GM21390 (cell line): Measurements from ENCODE around the gene SLX9.

Source experiments
- ATAC-seq: cut with Tn5 transposase; IDR thresholded peaks from one replicate; pipeline ENCODE4 v1.9.1; 2021; ENCODE audit not compliant: unreplicated experiment

The SLX9 gene

DNA sequence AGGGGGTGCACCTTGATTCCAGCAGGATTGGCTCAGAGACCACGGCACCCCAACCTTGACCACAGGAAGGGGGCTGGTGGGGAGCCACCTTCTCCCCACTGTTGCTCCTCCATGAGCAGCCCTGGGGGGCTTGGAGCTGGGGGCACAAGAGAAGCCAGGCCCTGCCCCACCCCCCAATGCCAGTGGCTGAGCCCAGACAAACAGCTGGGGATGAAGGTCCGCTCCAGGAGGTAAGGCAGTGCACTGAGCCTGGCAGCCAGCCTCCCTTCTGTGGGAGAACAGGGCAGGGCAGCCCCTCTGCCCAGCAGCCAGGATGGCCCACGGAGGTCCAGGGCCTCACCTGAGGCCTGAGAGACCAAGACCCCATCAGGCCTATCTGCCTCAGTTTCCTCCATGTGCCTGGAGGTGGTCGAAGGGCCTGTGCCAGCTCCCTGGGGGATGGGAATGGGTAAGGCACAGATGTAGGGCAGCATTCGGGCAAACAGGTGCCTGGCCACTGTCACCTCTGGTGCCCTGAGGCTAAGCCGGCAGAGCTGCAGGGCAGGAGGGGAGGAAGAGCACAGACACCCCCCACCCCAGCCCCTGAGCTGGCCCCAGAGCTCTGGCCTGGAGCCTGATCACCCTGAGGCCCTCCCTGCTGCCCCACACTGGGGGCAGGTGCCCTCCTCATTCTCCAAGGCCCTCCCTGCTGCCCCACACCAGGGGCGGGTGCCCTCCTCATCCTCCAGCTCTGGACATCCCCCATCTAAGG, 26.2 kb upstream of the SLX9 start:
- ATAC-seq, result no peak

DNA sequence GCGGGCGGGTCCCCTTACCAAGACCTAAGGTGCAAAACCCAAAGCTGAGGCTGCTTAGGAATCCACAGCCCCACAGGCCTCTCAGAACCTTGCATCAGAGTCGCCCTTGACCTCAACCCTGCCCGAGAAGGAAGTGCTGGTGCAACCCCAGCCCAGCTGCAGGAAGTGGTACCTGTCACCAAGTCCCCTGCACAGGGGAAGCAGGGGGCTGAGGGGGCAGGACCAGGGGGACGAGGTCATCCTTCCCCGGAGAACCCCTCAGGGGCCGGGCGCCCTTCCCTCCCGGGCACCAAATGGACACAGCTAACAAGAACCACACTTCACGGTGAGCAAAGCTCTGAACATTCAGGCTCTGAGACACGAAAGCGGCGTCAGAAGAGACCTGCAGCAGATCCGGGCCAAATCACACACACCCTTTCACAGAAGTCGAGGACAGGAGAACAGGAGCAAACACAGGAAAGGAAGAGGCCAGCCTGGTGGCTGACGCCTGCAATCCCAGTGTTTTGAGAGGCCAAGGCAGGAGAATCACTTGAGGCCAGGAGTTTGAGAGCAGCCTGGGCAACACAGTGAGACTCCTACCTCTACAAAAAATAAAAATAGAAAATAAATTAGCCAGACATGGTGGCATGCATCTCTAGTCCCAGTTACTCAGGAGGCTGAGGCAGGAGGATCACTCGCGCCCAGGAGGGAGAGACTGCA, 25.5 kb upstream of the SLX9 start:
- ATAC-seq, result peak; percentile 77

DNA sequence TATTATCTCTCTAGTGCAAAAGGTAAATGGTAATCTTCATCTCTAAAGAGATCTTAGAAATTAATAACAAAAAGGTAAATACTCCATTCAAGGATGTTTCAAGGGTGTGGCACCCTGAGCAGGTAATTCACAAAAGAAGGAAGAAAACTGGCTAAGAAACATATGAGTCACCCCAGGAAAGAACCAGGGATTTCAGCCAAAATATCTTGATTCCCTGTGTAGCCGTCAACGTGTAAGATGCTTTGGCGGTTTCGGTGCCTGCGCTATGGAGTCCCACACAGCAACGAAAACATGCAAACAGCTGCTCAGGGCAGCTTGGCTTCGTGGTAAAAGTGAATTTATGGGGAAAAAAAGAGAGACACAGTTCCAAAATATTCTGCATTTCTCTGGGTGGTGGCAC, 22.9 kb upstream of the SLX9 start:
- ATAC-seq, result no peak

DNA sequence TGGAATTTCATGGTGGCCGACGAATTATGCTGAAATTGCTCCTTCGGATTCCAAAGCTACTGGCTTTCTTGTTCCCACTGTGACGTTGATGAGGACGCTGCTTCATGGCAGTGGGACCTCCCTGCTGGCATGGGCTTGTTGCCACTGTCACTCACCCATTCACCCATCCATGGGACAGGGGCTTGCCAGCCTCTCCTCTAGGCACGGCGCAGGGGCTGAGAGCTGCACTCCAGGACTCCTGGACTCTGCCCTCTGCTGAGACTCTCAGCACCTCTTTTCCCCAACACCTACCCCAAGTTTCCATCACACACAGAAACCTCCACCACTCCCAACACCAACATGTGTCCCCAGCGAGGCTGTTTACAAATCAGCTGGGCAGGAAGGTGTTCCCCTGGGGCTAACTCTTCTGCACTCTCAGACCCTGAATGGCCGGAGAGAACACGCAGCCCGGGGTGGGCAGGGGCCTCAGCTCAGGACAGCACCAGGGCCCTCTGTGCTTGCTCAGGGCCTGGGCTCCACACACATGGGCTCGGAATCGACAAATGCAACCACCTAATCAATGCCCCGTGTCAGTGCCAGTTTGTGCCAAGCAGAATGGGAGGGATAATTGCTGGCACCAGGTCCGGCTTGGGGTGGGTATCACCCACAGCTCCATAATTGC, 22.3 kb upstream of the SLX9 start:
- ATAC-seq, result no peak

DNA sequence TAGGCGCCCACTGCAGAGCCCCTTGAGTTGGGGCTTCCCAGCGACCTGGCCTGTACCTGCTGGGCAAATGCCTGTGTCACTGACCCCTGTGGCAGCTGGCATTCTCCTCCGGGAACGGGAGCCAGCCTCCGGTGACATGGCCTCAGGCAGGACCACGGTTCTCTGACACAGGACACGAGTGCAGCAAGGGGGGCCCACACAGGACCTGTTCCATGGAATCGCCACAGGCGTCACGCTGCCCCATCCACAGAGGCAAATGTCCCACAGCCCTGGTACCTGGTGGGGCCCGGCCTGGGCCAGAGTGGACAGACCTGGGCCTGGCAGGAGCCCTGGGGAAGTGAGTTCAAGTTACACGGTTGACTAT, 21.7 kb upstream of the SLX9 start:
- no peak for ATAC-seq

DNA sequence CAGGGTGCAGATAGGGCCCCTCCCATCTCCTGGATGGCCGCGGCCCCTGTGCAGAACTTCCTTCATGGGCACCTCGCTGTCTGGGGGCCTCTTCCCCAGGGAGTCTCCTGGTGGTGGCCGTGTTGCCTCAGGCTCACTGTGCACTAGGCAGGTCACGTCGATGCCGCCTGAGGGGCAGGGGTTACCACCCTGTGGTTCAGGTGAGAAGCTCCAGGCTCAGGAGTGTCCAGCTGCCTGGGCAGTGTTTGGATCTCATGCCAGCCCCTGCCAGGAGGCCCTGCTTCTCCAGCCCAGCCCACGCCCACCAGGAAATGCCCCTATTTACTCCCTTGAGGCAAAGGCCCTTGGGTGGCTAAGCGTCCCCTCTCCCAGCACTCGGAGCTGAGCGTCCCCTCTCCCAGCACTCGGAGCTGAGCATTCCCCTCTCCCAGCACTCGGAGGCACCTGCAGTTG, 21.2 kb upstream of the SLX9 start:
- no peak for ATAC-seq

DNA sequence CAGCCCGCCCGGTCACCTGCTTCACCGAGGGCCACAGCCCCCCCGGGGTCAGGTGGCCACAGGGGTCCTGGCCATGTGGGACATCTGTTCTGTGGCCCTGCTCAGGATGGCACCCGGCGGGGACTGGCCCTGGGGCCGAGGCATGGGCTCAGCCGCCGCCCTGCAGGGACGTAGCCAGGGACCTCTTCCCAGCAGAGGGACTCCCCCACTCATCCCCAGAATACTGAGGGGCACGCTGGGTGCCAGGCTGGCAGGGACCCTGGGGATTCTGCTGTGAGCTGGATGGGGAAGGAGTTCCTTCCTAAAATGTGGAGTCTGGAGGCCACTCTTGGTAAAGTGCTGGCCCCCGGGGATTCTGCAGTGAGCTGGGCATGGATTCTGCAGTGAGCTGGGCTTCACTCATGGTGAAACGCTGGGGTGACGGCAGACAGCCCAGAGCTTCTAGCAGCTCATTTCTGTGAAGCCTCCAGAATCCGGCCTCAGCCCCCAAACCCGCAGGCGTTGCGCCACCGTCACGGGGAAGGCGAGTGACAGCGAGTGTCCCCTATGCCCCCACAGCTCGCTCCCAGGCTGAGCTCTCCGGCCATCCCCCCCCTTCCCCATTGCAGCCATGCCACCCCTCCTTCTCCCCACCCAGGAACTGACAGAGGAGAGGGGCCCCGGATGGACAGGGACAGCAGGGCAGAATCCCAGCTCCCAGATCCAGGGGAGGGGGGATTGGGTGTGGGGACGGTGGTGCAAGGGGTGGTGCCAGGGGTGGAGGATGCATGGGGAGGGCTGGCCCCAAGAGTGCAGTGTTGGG, 20.5 kb upstream of the SLX9 start:
- ATAC-seq, result no peak

DNA sequence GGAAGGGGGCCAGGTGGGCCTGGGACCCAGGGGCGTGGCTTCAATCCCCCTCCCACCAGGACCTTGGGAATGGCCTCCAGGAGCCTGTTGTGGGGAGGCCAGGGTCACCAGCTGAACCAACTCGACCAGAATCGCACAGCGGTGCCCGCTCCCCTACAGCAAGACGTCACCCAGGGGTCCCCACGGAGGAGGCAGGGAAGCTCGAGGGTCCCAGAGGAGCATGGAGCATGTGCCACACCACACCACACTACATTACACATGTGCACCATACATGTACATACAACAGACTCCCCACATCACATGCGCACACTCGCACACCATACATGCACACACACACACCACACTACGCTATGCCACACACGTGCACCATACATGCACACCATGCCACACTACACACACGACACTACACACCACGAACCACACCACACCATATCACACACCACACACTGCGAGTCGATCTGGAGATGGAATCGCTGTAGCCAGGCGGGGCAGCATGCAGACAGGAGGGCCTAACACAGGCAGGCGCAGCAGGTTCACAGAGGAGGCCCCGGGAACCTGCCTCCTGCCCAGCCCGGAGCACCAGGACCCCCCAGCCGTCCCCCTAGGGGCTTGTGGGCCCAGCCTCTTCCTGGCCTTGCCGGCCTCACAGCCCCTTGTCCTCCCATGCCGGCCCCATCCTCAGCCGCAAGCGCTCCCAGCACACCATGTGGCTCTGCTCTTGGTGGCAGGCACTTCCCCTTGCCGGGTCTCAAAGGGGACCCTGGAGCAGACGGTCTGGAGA, 19.7 kb upstream of the SLX9 start:
- no peak for ATAC-seq

DNA sequence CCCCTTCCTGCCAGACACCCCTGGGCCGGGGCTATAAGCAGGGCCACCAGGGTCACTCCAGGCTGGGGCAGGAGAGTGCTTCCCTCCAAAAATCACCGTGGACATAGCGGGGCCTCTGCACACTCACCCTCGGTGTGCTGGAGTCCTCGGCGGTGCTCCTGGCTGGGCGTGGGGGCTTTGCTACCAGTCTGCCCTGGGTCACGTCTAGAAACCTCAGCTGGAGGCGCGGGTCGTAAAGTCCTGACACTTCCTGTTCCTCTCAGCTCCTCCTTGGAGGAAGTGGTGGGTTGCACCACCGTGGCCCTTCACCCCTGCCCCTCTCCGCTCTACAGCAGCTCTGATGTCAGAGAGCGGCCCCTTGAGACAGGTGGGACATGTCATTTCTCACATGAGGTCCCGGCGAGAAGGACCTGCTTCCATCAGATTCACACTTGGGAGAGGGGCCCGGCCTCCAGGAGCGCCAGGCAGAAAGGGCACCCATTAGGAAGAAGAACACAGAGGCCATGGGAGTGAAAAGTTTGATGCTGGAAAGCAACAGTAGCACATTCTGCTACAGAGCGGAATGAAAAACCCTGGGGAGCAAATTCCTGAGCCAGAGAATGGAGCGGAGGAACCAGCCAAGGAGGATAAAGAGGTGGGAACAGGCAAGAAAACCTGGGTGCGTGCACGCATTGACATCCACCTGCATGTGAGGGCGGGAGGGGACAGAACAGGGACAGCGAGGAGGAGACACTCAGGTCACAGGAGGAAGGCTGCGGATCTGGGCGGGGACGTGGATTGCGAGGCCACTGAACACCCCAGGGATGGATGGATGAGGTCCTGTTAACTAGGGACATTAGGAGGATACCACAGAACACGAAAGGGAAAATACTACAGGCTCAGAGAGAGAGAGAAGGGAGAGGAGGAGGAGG, 18.9 kb upstream of the SLX9 start, which contains the start of gene ITGB2:
Gene ITGB2 (minus strand): TSS at position 206 of the 911 bp plus-strand sequence. CDS start 10,117 bp downstream, outside the sequence.
- no peak for ATAC-seq

DNA sequence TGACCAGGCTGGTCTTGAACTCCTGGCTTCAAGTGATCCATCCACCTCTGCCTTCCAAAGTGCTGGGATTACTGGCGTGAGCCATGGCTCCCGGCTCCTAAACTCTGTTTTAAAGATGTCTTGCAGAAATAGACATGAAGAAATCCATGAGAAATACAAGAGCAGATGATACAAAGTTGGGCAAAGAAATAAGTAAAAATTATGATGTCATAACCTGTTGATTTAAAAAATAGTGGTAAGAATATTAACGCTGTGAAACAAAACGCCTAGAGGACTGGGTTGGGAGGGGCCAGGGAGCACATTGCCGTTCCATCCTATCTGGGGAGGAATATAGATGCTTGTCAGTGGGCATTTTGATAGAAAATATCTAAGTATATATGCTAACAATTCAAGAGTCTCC, 17.9 kb upstream of the SLX9 start:
- no peak for ATAC-seq

DNA sequence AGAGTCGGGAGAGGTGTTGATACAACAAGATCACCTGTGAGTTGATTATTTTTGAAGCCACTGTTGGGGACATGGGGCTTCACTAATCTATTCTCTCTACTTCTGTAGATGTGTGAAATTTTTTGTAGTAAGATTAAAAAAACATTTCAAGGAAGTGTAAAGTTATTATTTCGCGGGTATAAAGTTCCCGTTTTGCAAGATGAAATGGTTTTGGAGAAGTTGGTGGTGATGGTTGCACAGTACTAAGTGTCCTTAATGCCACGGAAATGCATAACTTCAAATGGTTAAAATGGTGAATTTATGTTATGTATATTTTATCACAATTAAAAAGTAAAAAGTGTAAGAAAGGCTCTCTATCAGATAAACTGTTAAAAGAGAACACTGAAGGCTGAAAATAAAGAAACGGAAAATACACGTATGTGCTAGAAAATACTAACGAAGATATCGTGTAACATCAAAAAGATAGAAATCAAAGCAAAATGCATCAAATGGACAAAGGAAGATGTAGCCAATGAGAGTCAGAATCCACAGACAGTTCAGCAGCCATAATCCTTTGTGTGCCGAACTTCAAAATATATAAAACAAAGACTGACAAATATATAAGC, 16.2 kb upstream of the SLX9 start:
- ATAC-seq, result no peak

DNA sequence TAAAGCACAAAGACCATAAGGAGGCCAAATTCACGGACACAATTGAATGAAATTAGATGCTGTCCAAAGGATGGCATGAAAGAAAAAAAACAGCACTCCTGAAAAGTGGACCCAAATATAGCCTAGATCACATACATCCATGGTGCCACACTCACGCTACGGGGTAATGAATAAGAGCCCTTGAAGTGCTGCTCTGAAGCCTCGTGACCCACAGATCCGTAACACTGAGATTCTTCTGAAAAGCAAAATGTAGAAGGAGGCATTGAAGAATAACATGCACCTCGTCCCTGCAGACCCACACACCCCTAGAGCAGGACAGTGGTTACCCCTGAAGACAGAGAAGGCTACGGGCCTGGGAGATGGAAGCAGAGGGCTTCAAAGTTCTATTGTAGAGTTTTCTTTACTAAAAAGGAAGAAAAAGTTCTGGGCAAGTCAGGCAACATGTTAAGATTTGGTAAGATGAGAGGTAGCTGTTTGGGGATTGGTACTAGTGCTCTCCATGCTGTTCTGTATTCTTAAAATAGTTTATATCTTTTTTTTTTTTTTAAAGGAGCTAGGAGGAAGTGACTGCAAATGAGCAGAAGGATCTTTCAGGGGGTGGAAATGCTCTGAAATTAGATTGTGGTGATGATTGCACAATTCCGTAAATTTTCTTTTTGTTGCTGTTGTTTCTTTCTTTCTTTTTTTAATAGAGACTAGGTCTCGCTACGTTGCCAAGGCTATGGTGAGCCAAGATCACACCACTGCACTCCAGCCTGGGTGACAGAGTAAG, 15.0 kb upstream of the SLX9 start:
- no peak for ATAC-seq

DNA sequence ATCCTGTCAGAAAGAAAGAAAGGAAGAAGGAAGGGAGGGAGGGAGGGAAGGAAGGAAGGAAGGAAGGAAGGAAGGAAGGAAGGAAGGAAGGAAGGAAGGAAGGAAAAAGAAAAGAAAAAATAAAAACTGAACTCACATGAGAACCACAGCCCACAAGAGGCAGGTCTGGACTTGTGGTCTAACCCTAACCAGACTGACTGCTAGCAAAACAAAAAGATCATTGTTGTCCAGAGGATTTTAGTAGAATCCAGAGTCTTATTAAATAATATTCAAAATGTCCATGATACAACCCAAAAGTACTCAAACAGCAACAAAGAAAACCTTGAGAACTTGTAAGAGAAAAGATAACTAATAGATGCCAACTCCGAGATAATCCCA, 14.5 kb upstream of the SLX9 start:
- no peak for ATAC-seq

DNA sequence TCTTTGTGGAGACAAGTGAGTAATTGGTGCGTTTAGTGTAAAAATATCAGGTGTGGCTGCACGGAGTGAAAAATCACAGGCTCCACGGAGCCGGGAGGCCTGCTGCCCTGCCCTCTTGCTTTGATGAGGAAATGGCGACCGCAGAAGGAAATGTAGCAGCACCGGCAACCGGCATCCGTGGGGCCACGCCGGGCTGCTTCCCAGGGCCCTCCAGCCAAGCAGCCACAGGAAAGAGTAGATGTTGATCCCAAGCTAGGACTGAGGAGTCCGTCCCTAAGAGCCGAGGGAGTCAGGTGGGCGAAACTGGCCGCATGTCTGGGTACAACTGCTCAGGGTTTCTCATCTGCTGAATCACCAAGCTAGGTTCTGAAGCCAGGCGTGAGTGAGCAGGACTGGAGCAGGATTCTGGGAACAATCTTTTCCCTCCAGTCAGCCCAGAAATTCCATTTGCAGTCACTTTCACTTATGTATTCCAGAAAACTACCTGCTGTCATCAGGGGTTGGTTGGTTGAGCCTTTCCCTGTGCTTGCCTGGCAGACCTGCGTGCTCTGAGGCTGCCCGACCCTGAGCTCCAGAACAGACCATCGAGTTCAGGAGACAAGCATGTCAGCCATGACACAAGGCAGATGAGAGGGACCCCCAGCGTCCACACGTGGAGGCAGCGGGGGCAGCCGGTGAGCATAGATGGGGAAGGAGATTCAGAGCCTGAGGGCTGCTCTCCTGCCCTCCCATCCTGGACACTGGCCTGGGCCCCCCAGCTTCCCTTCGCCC, 13.3 kb upstream of the SLX9 start:
- no peak for ATAC-seq

DNA sequence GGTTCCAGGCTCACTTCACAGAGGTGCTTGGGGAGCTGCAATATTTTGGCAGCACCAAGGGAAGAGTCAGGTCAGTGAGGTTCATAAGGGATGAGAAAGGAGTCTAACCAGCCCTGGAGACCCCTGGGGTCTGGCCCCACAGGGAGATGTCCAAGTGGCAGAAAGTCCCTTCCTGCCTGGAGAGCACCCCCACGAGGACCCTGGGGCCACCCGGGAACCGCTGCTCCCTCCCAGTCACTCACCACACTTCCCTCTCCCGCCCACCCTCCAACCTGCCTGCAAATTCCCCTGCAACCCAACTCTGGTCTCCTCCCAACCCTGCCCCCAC, 12.6 kb upstream of the SLX9 start:
- no peak for ATAC-seq

DNA sequence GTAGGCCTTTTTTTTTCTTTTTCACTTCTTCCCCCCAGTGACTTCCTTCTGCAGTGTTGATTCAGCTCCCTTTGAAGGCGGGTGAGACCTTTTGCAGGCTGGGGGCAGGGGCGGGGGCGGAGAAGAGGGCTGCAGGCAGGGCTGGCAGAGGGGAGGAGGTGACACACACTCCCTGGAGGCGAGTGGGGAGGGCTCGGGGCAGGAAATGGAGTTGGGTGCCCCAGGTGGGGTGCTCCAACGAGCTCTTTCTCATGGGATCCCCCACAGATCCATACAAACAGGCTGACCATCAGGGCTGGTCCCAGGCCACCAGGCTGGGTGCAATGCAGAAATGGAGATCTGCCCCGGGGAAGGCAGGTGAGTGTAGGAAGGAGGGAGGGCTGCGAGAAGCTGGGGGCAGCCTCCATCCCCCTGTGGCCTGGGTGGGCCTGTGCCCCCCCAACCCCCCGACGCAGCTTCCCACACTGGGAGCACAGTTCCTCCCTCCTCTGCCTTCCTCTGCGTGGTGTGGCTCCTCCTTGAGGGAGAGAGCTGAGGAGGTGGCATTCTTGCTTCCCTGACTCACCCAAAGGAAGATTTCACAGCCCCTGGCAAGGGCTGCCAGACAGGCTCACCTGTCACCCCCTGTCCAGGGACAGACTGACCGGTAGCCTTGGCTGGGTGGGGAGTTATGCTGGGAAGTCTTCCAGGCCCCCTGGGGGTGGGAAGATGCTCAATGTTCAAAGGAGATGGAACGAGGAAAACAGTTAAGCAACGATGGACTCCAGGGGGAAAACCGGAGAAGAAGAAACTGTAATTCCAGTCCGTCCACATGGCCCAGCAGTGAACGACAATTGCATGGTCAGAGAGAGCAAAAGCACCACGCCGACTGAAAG, 12.0 kb upstream of the SLX9 start:
- no peak for ATAC-seq
